ENCODE measurements around the gene DYRK4. TPM values are rescaled to one million over a fixed set of nuclear protein-coding genes. Genes with fewer than 3 reads are reported as not detected.
A peak's percentile ranks its signal among the peaks of the same experiment; 100 is the strongest.

The DYRK4 gene
- total and polyA plus RNA-seq, 2 of the 13 experiments (the other 11 are each of a cell fraction or from before 2014, with no cell fraction given), result 29.4 to 40.2 TPM

DNA sequence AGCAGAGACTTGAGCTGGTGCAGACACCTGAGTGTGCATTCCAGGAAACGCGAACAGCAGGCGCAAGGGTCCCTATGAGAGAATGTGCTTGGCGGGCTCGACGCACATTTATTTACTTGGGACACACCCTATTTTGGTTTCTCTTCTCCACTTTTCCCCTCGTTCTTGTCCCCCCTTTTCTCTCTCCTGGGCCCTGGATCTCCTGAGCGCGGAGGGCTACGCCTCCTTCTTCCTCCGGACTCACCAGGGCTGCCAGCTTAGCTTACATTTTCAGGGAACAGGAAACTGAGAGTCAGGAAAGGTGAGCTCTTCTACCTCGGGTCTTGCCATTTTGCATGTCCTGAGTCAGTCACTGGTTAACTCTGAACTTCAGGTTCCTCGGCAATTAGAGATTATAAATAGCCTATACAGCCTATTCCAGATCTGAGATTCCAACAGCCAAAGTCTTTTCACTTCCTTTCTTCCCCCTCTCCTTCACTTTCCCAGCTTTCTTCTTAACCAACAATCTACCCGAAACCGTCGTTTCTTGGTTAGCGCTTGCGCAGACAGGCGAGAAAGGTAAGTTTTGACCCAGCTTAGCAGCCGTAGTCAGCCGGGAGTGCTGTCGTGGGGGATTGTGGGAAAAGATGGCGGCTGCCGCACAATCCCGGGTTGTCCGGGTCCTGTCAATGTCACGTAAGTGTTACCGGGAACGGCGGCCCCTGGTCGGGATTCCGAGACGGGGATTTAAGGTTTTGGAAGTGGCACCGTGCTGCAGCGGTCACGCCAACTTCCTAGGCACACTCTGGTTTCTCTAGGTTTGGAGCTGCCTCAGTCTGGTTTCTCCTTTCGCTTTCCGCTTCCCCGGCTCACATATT, 86.7 kb downstream of the DYRK4 start, which contains the start of the genes AKAP3 and NDUFA9 (continued):
- TF ChIP-seq SOX13 (IDR thresholded peaks at IDR 0.05) (no peak), SOX13 (CRISPR knock-in tag; conservative IDR thresholded peaks at IDR 0.05 in 1 of 2, IDR thresholded peaks at IDR 0.05 in 1 of 2) (peak in 1 of 2 experiments; percentile 46; a peak in 2 of 4 replicates), ZNF432 (CRISPR knock-in tag; IDR thresholded peaks at IDR 0.05; ENCODE audit: borderline replicate concordance) (no peak), HNRNPLL (IDR thresholded peaks at IDR 0.05; ENCODE audit: low read depth, low read length, poor library complexity, severe bottlenecking) (peak; percentile 39), STAG1 (CRISPR knock-in tag; IDR thresholded peaks at IDR 0.05) (no peak), ZNF160 (CRISPR knock-in tag; IDR thresholded peaks at IDR 0.05) (peak; percentile 73; the same call in 1 of the 2 replicates), ZNF12 (CRISPR knock-in tag; IDR thresholded peaks at IDR 0.05) (no peak), WIZ (CRISPR knock-in tag; IDR thresholded peaks at IDR 0.05) (0 out of 2 replicates have a peak, but pooled peaks have one; percentile 18), POGK (CRISPR knock-in tag; conservative IDR thresholded peaks at IDR 0.05) (0 out of 2 replicates have a peak, but pooled peaks have one; percentile 47), IRF2 (CRISPR knock-in tag; IDR thresholded peaks at IDR 0.05) (peak; percentile 92), ASH2L (IDR thresholded peaks at IDR 0.05; ENCODE audit: insufficient read length, low read depth, low read length) (peak; percentile 95), ATF4 (CRISPR knock-in tag; IDR thresholded peaks at IDR 0.05) (peak in 1 of 2 experiments; percentile 57; a peak in 1 of 4 replicates), SAP130 (CRISPR knock-in tag; IDR thresholded peaks at IDR 0.05; ENCODE audit: low read depth) (peak; percentile 83), ARHGAP35 (CRISPR knock-in tag; IDR thresholded peaks at IDR 0.05; ENCODE audit: borderline replicate concordance) (no peak), SRY (CRISPR knock-in tag; IDR thresholded peaks at IDR 0.05) (0 out of 2 replicates have a peak, but pooled peaks have one; percentile 40), ZKSCAN1 (IDR thresholded peaks at IDR 0.05; ENCODE audit: low read length) (no peak), ELF3 (CRISPR knock-in tag; IDR thresholded peaks at IDR 0.05) (no peak), DNMT3B (CRISPR knock-in tag; conservative IDR thresholded peaks at IDR 0.05) (peak; percentile 43; the same call in 1 of the 2 replicates), SATB2 (CRISPR knock-in tag; IDR thresholded peaks at IDR 0.05) (no peak), MED1 (CRISPR knock-in tag; IDR thresholded peaks at IDR 0.05) (peak; percentile 59), MAFK (conservative IDR thresholded peaks at IDR 0.05 in 1 of 2, IDR thresholded peaks at IDR 0.05 in 1 of 2; ENCODE audit: low read length in 2 of 2) (no peak)
- TF ChIP-seq, protein P1, sequence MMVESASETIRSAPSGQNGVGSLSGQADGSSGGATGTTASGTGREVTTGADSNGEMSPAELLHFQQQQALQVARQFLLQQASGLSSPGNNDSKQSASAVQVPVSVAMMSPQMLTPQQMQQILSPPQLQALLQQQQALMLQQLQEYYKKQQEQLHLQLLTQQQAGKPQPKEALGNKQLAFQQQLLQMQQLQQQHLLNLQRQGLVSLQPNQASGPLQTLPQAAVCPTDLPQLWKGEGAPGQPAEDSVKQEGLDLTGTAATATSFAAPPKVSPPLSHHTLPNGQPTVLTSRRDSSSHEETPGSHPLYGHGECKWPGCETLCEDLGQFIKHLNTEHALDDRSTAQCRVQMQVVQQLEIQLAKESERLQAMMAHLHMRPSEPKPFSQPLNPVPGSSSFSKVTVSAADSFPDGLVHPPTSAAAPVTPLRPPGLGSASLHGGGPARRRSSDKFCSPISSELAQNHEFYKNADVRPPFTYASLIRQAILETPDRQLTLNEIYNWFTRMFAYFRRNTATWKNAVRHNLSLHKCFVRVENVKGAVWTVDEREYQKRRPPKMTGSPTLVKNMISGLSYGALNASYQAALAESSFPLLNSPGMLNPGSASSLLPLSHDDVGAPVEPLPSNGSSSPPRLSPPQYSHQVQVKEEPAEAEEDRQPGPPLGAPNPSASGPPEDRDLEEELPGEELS (CRISPR knock-in tag; IDR thresholded peaks at IDR 0.05), result no peak; the same call in 1 of the 2 replicates
- TF ChIP-seq, protein P2, sequence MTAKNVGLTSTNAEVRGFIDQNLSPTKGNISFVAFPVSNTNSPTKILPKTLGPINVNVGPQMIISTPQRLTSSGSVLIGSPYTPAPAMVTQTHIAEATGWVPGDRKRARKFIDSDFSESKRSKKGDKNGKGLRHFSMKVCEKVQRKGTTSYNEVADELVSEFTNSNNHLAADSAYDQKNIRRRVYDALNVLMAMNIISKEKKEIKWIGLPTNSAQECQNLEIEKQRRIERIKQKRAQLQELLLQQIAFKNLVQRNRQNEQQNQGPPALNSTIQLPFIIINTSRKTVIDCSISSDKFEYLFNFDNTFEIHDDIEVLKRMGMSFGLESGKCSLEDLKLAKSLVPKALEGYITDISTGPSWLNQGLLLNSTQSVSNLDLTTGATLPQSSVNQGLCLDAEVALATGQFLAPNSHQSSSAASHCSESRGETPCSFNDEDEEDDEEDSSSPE (CRISPR knock-in tag; IDR thresholded peaks at IDR 0.05), result peak; percentile 36
